Measurements from ENCODE around the gene TMED1.
"Not testable (repeated sequence)": the region's sequence is repeated elsewhere in the genome, so short reads cannot be mapped to it uniquely, and the experiment has no call there.

The TMED1 gene, protein sequence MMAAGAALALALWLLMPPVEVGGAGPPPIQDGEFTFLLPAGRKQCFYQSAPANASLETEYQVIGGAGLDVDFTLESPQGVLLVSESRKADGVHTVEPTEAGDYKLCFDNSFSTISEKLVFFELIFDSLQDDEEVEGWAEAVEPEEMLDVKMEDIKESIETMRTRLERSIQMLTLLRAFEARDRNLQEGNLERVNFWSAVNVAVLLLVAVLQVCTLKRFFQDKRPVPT

GRCh38 chr19:10835754-10836478 lies at the start of gene TMED1:
TSS of gene TMED1 (minus strand) at chr19:10836212. CDS start at chr19:10836191, 21 bp downstream.
- peak; percentile 92 to 97 for DNase-seq

DNA sequence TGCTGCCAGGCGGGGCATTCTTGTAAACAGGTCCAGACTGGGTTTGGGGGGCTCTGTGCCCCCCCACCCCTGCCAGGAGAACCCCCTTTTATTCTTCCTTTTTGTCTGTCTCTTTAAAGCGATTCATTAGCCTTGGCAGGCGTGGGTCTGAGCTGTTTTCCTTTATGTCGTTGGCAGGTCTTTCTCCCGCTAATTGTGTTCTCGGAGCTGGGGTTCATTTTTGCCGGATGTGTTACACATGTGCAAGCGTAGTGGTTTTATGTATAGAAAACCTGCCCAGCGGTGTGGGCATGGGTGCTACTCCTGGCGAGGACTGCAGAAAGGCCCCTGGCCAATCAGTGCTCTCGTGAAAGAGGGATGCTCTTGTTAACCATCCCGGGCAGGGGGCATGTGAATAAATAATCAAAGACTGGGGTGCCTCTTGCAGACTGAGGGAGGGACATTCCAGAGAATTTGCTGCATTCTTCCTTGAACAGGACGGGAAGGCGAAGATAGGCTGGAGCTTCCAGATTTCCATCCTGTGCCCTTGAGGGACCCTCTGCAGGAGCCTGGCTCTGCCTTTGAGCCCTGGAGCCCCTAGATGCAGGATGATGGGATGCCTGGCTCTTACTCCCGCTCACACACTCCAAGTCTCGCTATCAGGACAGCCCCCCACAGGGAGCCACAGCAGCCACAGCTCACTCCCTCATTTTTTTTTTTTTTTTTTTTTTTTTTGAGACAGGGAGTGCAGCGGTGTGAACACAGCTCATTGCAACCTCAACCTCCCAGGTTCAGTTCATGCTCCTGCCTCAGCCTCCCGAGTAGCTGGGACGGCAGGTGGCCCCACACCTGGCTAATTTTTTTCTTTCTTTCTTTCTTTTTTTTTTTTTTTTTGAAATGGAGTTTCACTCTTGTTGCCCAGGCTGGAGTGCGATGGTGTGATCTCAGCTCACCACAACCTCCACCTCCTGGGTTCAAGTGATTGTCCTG lies 49.5 kb upstream of the TMED1 start:
- no peak for DNase-seq

GRCh38 chr19:10884274-10884673 lies 48.3 kb upstream of the TMED1 start:
- no peak for DNase-seq

DNA sequence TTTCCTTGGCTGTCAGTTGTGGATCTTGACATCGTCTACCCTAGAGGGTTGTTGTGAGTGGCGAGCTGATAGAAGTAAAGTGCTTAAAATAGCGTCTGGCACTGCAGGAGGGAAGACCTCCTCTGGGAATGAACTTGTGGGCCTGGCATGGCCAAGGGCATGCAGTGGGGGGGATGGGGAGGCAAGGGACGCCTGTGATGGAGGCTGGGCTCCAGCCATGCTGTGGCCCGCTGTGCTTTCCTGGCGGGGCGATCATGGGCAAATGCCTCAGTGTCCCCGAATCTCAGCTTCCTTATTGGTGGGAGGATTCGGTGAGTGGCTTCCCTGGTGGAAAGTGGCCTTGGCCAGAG lies 46.1 kb upstream of the TMED1 start:
- DNase-seq = no peak

DNA sequence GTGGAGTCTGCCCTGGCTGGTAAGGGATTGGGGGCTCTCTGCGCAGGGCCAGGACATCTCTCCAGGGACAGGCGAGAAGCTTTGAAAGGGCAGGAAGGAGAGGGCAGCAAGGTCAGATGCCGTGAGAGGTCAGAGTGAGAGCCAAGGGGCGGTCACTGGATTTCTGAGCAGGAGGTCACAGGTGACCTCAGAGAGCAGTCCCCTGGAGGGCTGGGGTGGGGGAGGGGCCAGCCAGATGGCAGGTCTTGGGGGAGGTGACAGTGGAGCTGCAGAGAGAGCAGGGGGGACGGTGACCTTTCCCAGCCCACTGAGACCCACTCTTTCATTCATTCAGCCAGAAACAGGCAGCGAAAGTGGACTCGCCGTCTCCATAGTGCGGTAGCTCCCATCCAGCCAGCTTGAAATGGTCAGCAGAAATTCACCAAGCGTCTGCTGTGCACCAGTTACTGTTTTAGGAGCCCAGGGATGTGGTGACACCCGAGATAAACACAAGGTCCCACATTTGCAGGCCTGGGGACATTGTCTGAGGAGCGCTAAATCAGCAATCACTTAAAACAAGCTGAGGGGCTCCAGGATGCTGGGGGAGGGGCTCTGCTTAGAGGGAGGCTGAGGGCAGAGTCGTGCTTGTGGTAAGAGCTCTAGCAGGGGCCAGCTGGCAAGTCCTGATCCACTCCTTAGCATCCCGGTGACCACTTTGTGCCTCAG lies 45.5 kb upstream of the TMED1 start:
- DNase-seq = no peak

DNA sequence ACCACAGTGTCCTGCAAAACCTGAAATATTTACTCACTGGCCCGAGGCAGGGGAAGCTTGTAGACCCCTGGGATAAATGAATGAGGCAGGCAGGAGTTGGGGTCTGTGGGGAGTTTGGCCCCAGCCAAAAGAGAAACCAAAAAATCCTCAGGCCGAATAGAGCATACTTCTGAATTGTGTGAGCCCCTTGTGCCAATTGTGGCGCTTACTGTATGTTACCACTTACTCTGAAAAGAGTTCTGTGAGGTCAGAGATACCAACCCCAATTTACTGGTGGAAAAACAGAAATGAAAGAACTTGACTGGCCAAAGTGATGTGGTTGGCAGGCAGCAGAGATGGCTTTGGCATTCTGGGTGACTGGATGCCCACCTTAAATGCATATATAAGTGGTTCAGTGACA lies 42.2 kb upstream of the TMED1 start:
- DNase-seq = no peak

GRCh38 chr19:10877608-10878007 lies 41.6 kb upstream of the TMED1 start:
- not testable (repeated sequence) for DNase-seq

GRCh38 chr19:10876459-10877240 lies 40.6 kb upstream of the TMED1 start:
- no peak for DNase-seq

DNA sequence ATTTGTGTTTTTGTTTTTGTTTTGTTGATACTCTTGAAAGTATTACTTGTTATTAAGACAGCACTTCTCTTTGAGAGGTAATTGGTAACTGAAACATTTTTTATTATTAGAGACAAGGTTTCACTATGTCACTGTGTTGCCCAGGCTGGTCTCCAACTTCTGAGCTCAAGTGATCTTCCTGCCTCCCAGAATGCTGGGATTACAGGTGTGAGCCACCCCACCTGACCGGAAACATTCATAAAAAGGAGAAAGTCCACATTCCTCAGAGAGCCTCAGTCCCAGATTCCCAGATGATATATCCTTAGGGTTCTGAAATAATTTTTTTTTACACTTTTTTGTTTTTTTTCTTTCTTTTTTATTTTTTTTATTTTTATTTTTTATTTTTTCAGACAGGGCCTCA lies 38.0 kb upstream of the TMED1 start:
- DNase-seq = no peak

GRCh38 chr19:10872546-10873107 lies 36.6 kb upstream of the TMED1 start:
- no peak for DNase-seq

DNA sequence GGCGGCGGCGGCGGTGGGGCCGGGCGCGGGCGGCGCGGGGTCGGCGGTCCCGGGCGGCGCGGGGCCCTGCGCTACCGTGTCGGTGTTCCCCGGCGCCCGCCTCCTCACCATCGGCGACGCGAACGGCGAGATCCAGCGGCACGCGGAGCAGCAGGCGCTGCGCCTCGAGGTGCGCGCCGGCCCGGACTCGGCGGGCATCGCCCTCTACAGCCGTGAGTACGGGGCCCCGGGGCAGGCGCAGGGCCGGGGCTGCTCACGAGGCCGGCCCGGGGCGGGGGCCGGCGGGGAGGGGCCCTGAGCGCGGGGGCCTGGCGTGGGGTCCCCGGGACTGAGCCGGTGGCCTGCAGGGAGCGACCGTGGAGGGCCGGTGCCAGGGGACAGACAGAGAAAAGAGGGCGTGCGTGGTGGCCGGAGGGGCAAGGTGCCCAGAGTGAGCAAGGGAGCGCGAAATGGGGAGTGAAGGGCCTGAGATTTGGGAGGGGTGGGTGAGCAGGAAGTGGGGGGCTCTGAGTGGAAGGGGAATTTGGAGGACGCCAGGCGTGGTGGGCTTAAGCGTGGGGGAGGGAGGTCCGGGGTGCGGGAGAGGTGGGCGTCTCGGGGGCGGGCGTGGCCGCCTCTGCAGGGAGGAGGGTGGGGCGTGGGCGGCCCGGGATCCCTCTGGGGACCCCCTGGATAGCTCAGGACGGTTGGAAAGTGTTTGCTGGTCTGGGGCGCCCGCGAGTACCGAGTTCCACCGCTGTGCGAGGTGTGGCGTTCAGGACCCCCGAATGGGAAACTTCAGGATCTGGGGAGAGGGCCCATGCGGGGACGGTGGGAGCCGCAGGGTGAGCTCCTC lies 35.9 kb upstream of the TMED1 start:
- no peak for DNase-seq

DNA sequence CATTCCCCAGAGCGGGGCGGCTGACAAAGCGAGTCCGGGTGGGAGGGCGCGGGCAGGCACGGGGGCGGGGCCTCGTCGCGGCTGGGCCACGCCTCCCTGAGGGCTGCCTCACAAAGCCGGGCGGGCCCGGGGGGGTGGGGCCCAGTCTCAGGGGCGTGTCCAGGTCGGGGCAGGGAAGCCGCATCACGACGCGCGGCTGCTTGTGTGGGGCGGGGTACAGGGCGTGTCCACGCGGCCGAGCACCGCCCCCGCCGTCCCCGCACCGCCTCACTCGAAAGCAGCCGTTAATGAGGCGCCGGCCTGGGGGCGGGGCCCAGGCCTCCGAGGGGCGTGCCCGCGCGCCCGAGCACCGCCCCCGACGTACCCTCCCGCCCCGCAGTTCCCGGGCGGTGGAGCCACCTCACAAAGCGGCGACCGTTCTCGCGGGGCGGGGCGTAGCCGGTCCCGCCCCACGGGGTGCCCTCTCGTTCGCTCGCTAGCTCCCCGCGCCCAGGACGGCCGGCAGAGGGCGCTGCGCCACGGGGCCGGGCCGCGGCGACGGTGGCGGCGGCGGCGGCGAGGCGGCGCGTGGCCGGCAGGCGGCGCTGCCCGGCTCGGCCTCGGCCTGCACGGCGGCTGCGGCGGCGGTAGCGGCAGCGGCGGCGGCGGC lies 35.1 kb upstream of the TMED1 start, which contains the start of gene CARM1:
Gene CARM1, plus strand, starts transcription at position 599 of the 649 bp plus-strand sequence. CDS start 150 bp downstream, outside the sequence.
- peak; percentile 91 to 98 for DNase-seq

DNA sequence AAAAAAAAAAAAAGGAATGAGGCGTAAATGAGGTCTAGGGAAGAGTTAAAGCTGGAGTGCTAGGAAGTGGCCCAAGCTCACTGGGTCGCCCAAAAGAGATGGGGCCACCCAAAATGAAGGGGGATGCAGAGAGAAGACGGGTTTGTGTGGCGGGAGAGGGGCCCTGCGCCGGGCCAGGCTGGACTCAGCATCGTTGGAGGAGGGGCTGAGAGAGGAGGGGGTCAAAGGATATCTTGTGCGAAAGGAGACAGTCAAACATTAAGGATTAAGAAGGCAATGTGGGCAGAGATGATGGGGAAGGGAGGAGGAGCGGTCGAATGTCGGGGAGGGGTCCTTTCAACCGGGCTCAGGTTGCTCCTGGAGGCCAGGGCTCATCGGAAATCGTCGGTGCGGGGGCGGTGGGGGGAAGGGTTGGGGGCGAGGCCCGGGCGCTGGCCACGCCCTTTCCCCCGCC lies 34.5 kb upstream of the TMED1 start:
- no peak for DNase-seq

DNA sequence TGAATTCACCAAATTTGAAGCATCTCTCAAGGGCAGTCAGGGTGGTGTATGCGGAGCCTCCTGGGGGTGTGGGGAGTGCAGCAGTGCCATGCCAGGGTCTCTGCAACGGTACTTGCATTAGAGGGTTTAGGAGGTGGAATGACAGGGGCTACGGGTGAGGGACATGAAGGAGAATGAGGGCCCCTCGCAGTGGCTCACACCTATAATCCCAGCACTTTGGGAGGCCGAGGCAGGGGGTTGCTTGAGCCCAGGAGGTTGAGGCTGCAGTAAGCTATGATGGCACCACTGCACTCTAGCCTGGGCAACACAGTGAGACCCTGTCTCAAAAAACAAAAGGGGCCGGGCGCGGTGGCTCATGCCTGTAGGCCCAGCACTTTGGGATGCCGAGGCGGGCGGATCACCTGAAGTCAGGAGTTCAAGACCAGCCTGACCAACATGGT lies 33.9 kb upstream of the TMED1 start:
- not testable (repeated sequence) for DNase-seq

DNA sequence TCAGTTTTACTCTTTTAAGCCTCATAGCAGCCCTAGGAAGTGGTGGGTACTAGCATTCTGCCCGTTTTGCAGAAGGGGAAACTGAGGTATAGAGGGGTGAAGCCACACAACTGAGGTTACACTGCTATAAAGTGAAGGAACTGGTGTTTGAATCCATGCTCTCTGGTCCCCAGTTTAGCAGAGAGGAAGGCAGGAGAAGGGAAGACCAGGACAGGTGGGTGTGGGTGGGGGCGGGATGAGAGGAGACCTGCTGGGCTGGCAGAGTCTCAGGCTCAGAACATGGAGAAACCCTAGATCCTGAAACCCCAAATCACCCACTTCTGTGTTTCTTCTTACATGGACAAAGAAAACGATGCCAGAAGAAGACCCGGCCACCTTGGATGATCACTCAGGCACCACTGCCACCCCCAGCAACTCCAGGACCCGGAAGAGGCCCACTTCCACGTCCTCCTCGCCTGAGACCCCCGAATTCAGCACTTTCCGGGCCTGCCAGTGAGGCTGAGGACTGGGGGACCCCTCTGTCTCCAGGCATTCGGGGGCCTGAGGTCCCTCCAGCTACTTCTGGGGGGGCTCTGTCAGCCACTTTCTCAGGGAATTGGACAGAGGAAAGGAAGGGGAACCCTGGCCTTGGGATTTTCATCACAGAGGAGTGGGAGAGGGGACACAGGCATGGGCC lies 33.0 kb upstream of the TMED1 start:
- DNase-seq = no peak

- no peak for DNase-seq
These were observed 30.5 kb upstream of the TMED1 start for GRCh38 chr19:10866495-10866894.

- DNase-seq = peak; percentile 41 to 69
These were observed 28.5 kb upstream of the TMED1 start for GRCh38 chr19:10864538-10864899.

- no peak for DNase-seq
These were observed 27.2 kb upstream of the TMED1 start for GRCh38 chr19:10863107-10863717.

DNA sequence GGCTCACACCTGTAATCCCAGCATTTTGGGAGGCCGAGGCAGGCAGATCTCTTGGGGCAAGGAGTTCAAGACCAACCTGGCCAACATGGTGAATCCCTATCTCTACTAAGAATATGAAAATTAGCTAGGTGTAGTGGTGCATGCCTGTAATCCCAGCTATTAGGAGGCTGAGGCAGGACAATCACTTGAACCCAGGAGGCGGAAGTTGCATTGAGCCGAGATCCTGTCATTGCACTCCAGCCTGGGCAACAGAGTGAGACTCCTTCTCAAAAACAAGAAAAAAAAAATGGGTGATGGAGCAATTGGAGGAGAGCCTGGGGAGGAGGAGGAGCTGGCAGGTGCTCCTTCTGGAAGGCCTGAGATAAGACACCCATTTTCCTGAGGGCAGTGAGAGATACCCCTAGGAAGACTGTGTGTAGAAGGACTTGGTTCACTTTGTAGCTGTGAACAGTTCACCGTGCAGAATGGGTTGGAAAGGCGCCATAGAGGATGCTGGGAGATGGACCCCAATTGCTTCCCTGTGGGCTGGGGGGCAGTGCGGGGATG lies 26.6 kb upstream of the TMED1 start:
- DNase-seq = no peak

Data from NCI-H1930 (cell line).